H1 (cell line): Measurements from ENCODE around the gene TPPP. TPM values are rescaled to one million over a fixed set of nuclear protein-coding genes. Genes with fewer than 3 reads are reported as not detected.

Experiments used
- CTCF ChIA-PET: fragments of 300-600 bp; sonication (Branson Sonifier 250); formaldehyde crosslinking; loops from one replicate; lab custom pipeline; 2021; ENCODE audit not compliant: partially characterized antibody; lab: Charles Lee
- POLR2A ChIA-PET: fragments of 300-600 bp; sonication (Branson Sonifier 250); formaldehyde crosslinking; loops from one replicate; lab custom pipeline; 2021; ENCODE audit warnings: inconsistent platforms; ENCODE audit not compliant: partially characterized antibody; lab: Charles Lee
- DNase-seq, 2 experiments: peaks; one replicate each; pipeline versions ENCODE4 v3.0.0 to v3.0.0-alpha.2; 2010 to 2022; ENCODE audit warnings: low spot score in 2 of 2, low read depth in 1 of 2, mixed read lengths in 1 of 2
- FAIRE-seq: peaks from 2 replicates; lab custom pipeline; 2011; peaks lifted over from hg19 to GRCh38; lab: Jason Lieb, UNC
- H2AFZ ChIP-seq: 2 replicates; pipeline ENCODE4 v1.8.1; 2012; ENCODE audit warnings: low read length, inconsistent platforms
- H2AK5ac ChIP-seq: 2 replicates; pipeline ENCODE4 v1.6.1; 2013; ENCODE audit warnings: low read depth, low read length
- H2BK120ac ChIP-seq: replicated peaks from 2 replicates; pipeline ENCODE3; 2013; ENCODE audit warnings: low read depth, low read length, inconsistent platforms
- H2BK12ac ChIP-seq: 2 replicates; pipeline ENCODE4 v1.6.1; 2013; ENCODE audit warnings: low read depth, low read length
- H2BK15ac ChIP-seq: 2 replicates; pipeline ENCODE4 v1.6.1; 2013; ENCODE audit warnings: low read length
- H2BK20ac ChIP-seq: 2 replicates; pipeline ENCODE4 v1.6.1; 2013; ENCODE audit warnings: low read length
- H2BK5ac ChIP-seq: 2 replicates; pipeline ENCODE4 v1.6.1; 2013; ENCODE audit warnings: low read depth, low read length
- H3K14ac ChIP-seq: 2 replicates; pipeline ENCODE4 v1.6.1; 2013; ENCODE audit warnings: inconsistent platforms; ENCODE audit not compliant: insufficient read length
- H3K18ac ChIP-seq: 2 replicates; pipeline ENCODE4 v1.6.1; 2013; ENCODE audit warnings: low read length; ENCODE audit errors: extremely low read depth
- H3K23ac ChIP-seq: 2 replicates; pipeline ENCODE4 v1.6.1; 2013; ENCODE audit warnings: inconsistent platforms; ENCODE audit not compliant: insufficient read length
- H3K23me2 ChIP-seq: 2 replicates; pipeline ENCODE4 v1.6.1; 2013; ENCODE audit warnings: low read depth, low read length
- H3K27ac ChIP-seq: 2 replicates; pipeline ENCODE4 v1.6.1; 2011; ENCODE audit warnings: low read depth, low read length, inconsistent platforms
- H3K27me3 ChIP-seq, 4 experiments: replicated peaks in 1 of 4; 1 replicate in 1 of 4; 2 replicates in 3 of 4; pipeline versions ENCODE4 v1.6.1 to v1.8.1; 2011 to 2013; ENCODE audit warnings: low read length in 3 of 4, mild to moderate bottlenecking in 3 of 4, inconsistent platforms in 2 of 4, mixed read lengths in 2 of 4, moderate library complexity in 1 of 4; ENCODE audit not compliant: control insufficient read depth in 3 of 4, insufficient read depth in 3 of 4; ENCODE audit errors: extremely low read depth in 1 of 4
- H3K36me3 ChIP-seq, 4 experiments: 2 replicates each; pipeline versions ENCODE4 v1.6.1 to v1.8.1; 2011 to 2013; ENCODE audit warnings: mild to moderate bottlenecking in 4 of 4, low read length in 3 of 4, moderate library complexity in 2 of 4, control low read depth in 1 of 4, inconsistent platforms in 1 of 4; ENCODE audit not compliant: insufficient read depth in 4 of 4, control insufficient read depth in 2 of 4
- H3K4ac ChIP-seq: replicated peaks from 2 replicates; pipeline ENCODE3; 2013; ENCODE audit warnings: low read length, low read depth, mixed read lengths, inconsistent platforms; ENCODE audit not compliant: insufficient read length
- H3K4me1 ChIP-seq, 4 experiments: replicated peaks in 1 of 4; 1 replicate in 1 of 4; 2 replicates in 3 of 4; pipeline versions ENCODE4 v1.6.1 to v1.8.1; 2011 to 2013; ENCODE audit warnings: low read length in 3 of 4, inconsistent platforms in 2 of 4, mixed read lengths in 1 of 4; ENCODE audit not compliant: insufficient read depth in 4 of 4, control insufficient read depth in 3 of 4
- H3K4me2 ChIP-seq, 2 experiments: 2 replicates each; pipeline versions ENCODE4 v1.6.1 to v1.8.1; 2011 to 2013; ENCODE audit warnings: low read depth in 2 of 2, low read length in 2 of 2, control low read depth in 1 of 2, inconsistent platforms in 1 of 2, mild to moderate bottlenecking in 1 of 2; ENCODE audit not compliant: insufficient read depth in 1 of 2
- H3K4me3 ChIP-seq, 4 experiments: fragments of 200-600, 300-600 bp in 1 of 4; sonication (generic), shearing (Covaris generic), sonication (Bioruptor Twin) in 1 of 4; 2 replicates each; pipeline versions ENCODE4 v1.5.1 to v1.8.1; 2011 to 2016; ENCODE audit warnings: low read length in 4 of 4, low read depth in 3 of 4, control low read depth in 2 of 4, inconsistent platforms in 2 of 4, mild to moderate bottlenecking in 2 of 4, mixed read lengths in 1 of 4, moderate library complexity in 1 of 4; ENCODE audit not compliant: insufficient read depth in 2 of 4; ENCODE audit errors: extremely low read depth in 1 of 4
- H3K56ac ChIP-seq: replicated peaks from 2 replicates; pipeline ENCODE3; 2013; ENCODE audit warnings: low read depth, mild to moderate bottlenecking, mixed read lengths, low read length, inconsistent platforms; ENCODE audit not compliant: insufficient read length
- H3K79me1 ChIP-seq: 2 replicates; pipeline ENCODE4 v1.6.1; 2013; ENCODE audit warnings: low read depth, low read length, control low read depth
- H3K79me2 ChIP-seq, 2 experiments: 2 replicates each; pipeline versions ENCODE4 v1.6.1 to v1.8.1; 2012 to 2013; ENCODE audit warnings: low read length in 2 of 2, mild to moderate bottlenecking in 2 of 2, inconsistent platforms in 1 of 2; ENCODE audit not compliant: insufficient read depth in 2 of 2, control insufficient read depth in 1 of 2
- H3K9ac ChIP-seq, 4 experiments: replicated peaks in 1 of 4; 1 replicate in 1 of 4; 2 replicates in 3 of 4; pipeline versions ENCODE4 v1.6.1 to v1.8.1; 2011 to 2013; ENCODE audit warnings: low read depth in 3 of 4, low read length in 3 of 4, control low read depth in 2 of 4, mild to moderate bottlenecking in 2 of 4, moderate library complexity in 2 of 4, inconsistent platforms in 1 of 4; ENCODE audit errors: extremely low read depth in 1 of 4
- H3K9me3 ChIP-seq, 2 experiments: 2 replicates each; pipeline versions ENCODE4 v1.6.1 to v1.8.1; 2012 to 2013; ENCODE audit warnings: mild to moderate bottlenecking in 2 of 2, moderate library complexity in 2 of 2, control low read depth in 1 of 2, inconsistent platforms in 1 of 2, low read depth in 1 of 2, low read length in 1 of 2, mixed read lengths in 1 of 2; ENCODE audit not compliant: insufficient read depth in 2 of 2
- H4K20me1 ChIP-seq, 2 experiments: replicated peaks in 1 of 2; 2 replicates each; pipeline versions ENCODE3 to v1.8.1; 2011 to 2013; ENCODE audit warnings: inconsistent platforms in 2 of 2, low read length in 2 of 2, mild to moderate bottlenecking in 1 of 2; ENCODE audit not compliant: insufficient read depth in 2 of 2, control insufficient read depth in 1 of 2
- H4K5ac ChIP-seq: 2 replicates; pipeline ENCODE4 v1.6.1; 2013; ENCODE audit warnings: low read length, low read depth, mixed read lengths, inconsistent platforms; ENCODE audit not compliant: insufficient read length
- H4K8ac ChIP-seq: 2 replicates; pipeline ENCODE4 v1.8.0; 2013; ENCODE audit warnings: mild to moderate bottlenecking, moderate library complexity, low read length, inconsistent platforms; ENCODE audit not compliant: insufficient read depth; ENCODE audit errors: extremely low read depth
- H4K91ac ChIP-seq: replicated peaks from 2 replicates; pipeline ENCODE3; 2013; ENCODE audit warnings: low read length, mixed read lengths, inconsistent platforms; ENCODE audit not compliant: insufficient read length
- BRCA1 ChIP-seq: IDR thresholded peaks from 2 replicates; pipeline ENCODE4 v1.6.1; 2012; ENCODE audit warnings: low read depth, low read length, improper control_type of control experiment
- CBX8 ChIP-seq: fragments of 300-800, 300-1000 bp; sonication (generic); IDR thresholded peaks from 2 replicates; pipeline ENCODE4 v1.7.1; 2016; ENCODE audit warnings: low read depth, low read length, borderline replicate concordance
- CHD1 ChIP-seq: IDR thresholded peaks from 2 replicates; pipeline ENCODE4 v1.6.1; 2012; ENCODE audit warnings: low read depth, low read length, improper control_type of control experiment
- JUND ChIP-seq: IDR thresholded peaks from 2 replicates; pipeline ENCODE4 v1.6.1; 2011; ENCODE audit warnings: mild to moderate bottlenecking, improper control_type of control experiment, low read length
- NRF1 ChIP-seq: IDR thresholded peaks from 2 replicates; pipeline ENCODE4 v1.6.1; 2011; ENCODE audit warnings: mild to moderate bottlenecking, low read depth, low read length, improper control_type of control experiment
- POLR2AphosphoS5 ChIP-seq: IDR thresholded peaks from 2 replicates; pipeline ENCODE4 v1.6.1; 2011; ENCODE audit warnings: low read depth, low read length
- SIRT6 ChIP-seq: IDR thresholded peaks from one replicate; pipeline ENCODE4 v1.7.1; 2012; ENCODE audit warnings: low read length, inconsistent platforms
- SRF ChIP-seq: IDR thresholded peaks from 2 replicates; pipeline ENCODE4 v1.6.1; 2011; ENCODE audit warnings: mild to moderate bottlenecking, low read depth, low read length, moderate library complexity
- TAF1 ChIP-seq: IDR thresholded peaks from 2 replicates; pipeline ENCODE4 v1.6.1; 2011; ENCODE audit warnings: mild to moderate bottlenecking, low read depth, low read length
- TAF7 ChIP-seq: optimal IDR thresholded peaks from 2 replicates; pipeline ENCODE3; 2011; ENCODE audit warnings: low read depth, mild to moderate bottlenecking, inconsistent platforms, low read length, moderate library complexity, borderline replicate concordance
- TCF12 ChIP-seq: IDR thresholded peaks from 2 replicates; pipeline ENCODE4 v1.6.1; 2011; ENCODE audit warnings: low read depth, mild to moderate bottlenecking, low read length
- ZNF274 ChIP-seq: IDR thresholded peaks from 2 replicates; pipeline ENCODE4 v1.7.0; 2012; ENCODE audit warnings: low read length, borderline replicate concordance; ENCODE audit errors: extremely low read depth
- WGBS, 2 experiments: shearing (Covaris generic) in 1 of 2; methylation state at CpG; one replicate each; pipeline versions ENCODE4 v1.1.6 to v1.1.7; 2013 to 2015; ENCODE audit warnings: low lambda C conversion rate in 2 of 2, mixed read lengths in 2 of 2, inconsistent platforms in 1 of 2, low coverage in 1 of 2, missing lambda C conversion rate in 1 of 2; ENCODE audit not compliant: insufficient replicate concordance in 2 of 2, insufficient coverage in 1 of 2, insufficient read length in 1 of 2; ENCODE audit errors: extremely low coverage in 1 of 2, missing lambda C conversion rate in 1 of 2; 5-methylcytosine and 5-hydroxymethylcytosine counted together
- polyA plus RNA-seq, 7 experiments: library from polyadenylated mRNA; depleted of rRNA in 3 of 7; stranded (reverse) in 5 of 7; unstranded in 2 of 7; fragments of >200 nt in 5 of 7; fragments of 200-250 nt in 2 of 7; gene quantifications; 1 replicate in 5 of 7; 2 replicates in 1 of 7; 4 replicates in 1 of 7; pipeline versions ENCODE4 v1.2.1 to v1.2.3, GENCODE V29; 2011 to 2013; ENCODE audit warnings: missing spikeins in 2 of 7, mixed read lengths in 2 of 7
- total RNA-seq: library from RNA; stranded (reverse); fragmentation: NEBNext Ultra II Directional; extraction: Animal tissue kit (Norgen Biotek cat#: 25700); gene quantifications from 2 replicates; pipeline ENCODE4 v1.2.1, GENCODE V29; 2021
- TF ChIP-seq, protein P1 (sequence below): IDR thresholded peaks from 2 replicates; pipeline ENCODE4 v1.6.1; 2012; ENCODE audit warnings: inconsistent platforms
- TF ChIP-seq, protein P2 (sequence below): IDR thresholded peaks from 2 replicates; pipeline ENCODE4 v1.6.1; 2011; ENCODE audit warnings: low read length, improper control_type of control experiment

Gene TPPP
- total and polyA plus RNA-seq, 2 of the 8 experiments (the other 6 are each of a cell fraction or from before 2014, with no cell fraction given) = 0.36 to 0.93 TPM

DNA sequence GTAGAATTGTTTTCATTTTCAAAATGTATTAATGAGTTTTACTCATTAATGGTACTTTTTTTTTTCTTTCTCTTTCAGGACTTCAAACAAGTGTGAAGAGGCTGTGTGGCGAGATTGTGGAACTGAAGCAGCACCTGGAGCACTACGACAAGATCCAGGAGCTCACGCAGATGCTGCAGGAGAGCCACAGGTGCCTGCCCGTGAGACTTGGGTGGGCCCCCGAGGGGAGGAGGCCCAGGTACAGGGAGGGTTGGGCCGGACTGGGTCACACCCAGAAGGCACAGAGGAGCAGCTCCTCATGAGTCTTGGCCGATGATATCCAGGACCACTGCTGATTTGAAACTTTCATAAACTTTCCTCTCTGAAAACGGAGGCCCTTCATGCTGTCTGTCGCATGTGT is 45.4 kb downstream of the TPPP start:
- Histone ChIP-seq H2BK20ac (no peak overlapping the region), H4K5ac (no peak overlapping the region), H3K27me3 (no peaks in the 10 kb centered on the region), H3K4ac (no peak overlapping the region), H3K9me3 (peaks cover 5 to 12% of the 10 kb centered on the region in 2 experiments; a peak in 3 of 4 replicates), H3K9ac (no peak overlapping the region), H2BK120ac (no peak overlapping the region), H3K4me1 (no peaks in the 10 kb centered on the region), H3K79me2 (no peaks in the 10 kb centered on the region; a peak in 1 of 4 replicates), H3K4me3 (no peak overlapping the region), H3K23me2 (no peaks in the 10 kb centered on the region; the same call in 1 of the 2 replicates), H3K18ac (no peak overlapping the region), H2AK5ac (no peak overlapping the region), H3K36me3 (peaks cover 15 to 43% (median 38%) of the 10 kb centered on the region in 4 experiments), H3K56ac (no peak overlapping the region), H3K14ac (no peak overlapping the region), H2BK12ac (no peak overlapping the region), H2BK5ac (no peak overlapping the region), H3K4me2 (no peak overlapping the region), H2BK15ac (no peak overlapping the region), H3K27ac (no peak overlapping the region), H3K79me1 (peaks cover 3% of the 10 kb centered on the region; the same call in 1 of the 2 replicates), H4K8ac (no peak overlapping the region), H4K91ac (no peak overlapping the region), H2AFZ (no peak overlapping the region), H4K20me1 (peaks cover 0 to 3% of the 10 kb centered on the region in 2 experiments), H3K23ac (no peak overlapping the region)
- no peak for DNase-seq
- FAIRE-seq = no peak
- 92% methylated on average over 9 of the region's 9 CpGs; no CpG with 5 or more reads in 1 of the 2 experiments for WGBS, 2 experiments
- POLR2A ChIA-PET = interaction anchor here (0.7 kb wide), 1 partner anchor 46 kb away, joined by 3 read pairs; the partner anchor contains the start of gene TPPP
- no peak for TF ChIP-seq ZNF274
- TF ChIP-seq NRF1 = no peak
- TF ChIP-seq SIRT6 = no peak
- no peak for TF ChIP-seq CBX8
- TF ChIP-seq BRCA1 = no peak
- TF ChIP-seq, protein P1, sequence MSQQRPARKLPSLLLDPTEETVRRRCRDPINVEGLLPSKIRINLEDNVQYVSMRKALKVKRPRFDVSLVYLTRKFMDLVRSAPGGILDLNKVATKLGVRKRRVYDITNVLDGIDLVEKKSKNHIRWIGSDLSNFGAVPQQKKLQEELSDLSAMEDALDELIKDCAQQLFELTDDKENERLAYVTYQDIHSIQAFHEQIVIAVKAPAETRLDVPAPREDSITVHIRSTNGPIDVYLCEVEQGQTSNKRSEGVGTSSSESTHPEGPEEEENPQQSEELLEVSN = no peak
- TF ChIP-seq JUND = no peak
- no peak for TF ChIP-seq TCF12
- no peak for TF ChIP-seq SRF
- TF ChIP-seq TAF1 = no peak
- TF ChIP-seq, protein P2, sequence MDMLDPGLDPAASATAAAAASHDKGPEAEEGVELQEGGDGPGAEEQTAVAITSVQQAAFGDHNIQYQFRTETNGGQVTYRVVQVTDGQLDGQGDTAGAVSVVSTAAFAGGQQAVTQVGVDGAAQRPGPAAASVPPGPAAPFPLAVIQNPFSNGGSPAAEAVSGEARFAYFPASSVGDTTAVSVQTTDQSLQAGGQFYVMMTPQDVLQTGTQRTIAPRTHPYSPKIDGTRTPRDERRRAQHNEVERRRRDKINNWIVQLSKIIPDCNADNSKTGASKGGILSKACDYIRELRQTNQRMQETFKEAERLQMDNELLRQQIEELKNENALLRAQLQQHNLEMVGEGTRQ = no peak
- TF ChIP-seq CHD1 = no peak
- no peak for TF ChIP-seq POLR2AphosphoS5
- no peak for TF ChIP-seq TAF7
- CTCF ChIA-PET = no interaction called here
